Endothelial cell (in vitro differentiated cells): ENCODE results near the gene ASIC3. TPM values are rescaled to one million over a fixed set of nuclear protein-coding genes. Genes with fewer than 3 reads are reported as not detected.
A peak's percentile ranks its signal among the peaks of the same experiment; 100 is the strongest.

ENCODE experiments used
- DNase-seq: peaks from one replicate; pipeline ENCODE4 v3.0.0; 2021; ENCODE audit warnings: low spot score
- H3K27ac Mint-ChIP-seq: one replicate; pipeline ENCODE4 v1.8.0; 2021; ENCODE audit warnings: mixed read lengths, inconsistent platforms; ENCODE audit not compliant: unreplicated experiment
- H3K27me3 Mint-ChIP-seq: one replicate; pipeline ENCODE4 v1.8.0; 2021; ENCODE audit warnings: mild to moderate bottlenecking, moderate library complexity, mixed read lengths, inconsistent platforms; ENCODE audit not compliant: unreplicated experiment
- H3K36me3 Mint-ChIP-seq: one replicate; pipeline ENCODE4 v1.8.0; 2021; ENCODE audit warnings: mild to moderate bottlenecking, low read depth, mixed read lengths, inconsistent platforms; ENCODE audit not compliant: unreplicated experiment
- H3K4me1 Mint-ChIP-seq: one replicate; pipeline ENCODE4 v1.8.0; 2021; ENCODE audit warnings: mild to moderate bottlenecking, mixed read lengths, inconsistent platforms; ENCODE audit not compliant: unreplicated experiment
- H3K4me3 Mint-ChIP-seq: one replicate; pipeline ENCODE4 v1.8.0; 2021; ENCODE audit warnings: mild to moderate bottlenecking, mixed read lengths, inconsistent platforms; ENCODE audit not compliant: unreplicated experiment
- H3K9me3 Mint-ChIP-seq: one replicate; pipeline ENCODE4 v1.8.0; 2021; ENCODE audit warnings: mixed read lengths, inconsistent platforms; ENCODE audit not compliant: unreplicated experiment
- total RNA-seq: library from RNA; stranded (reverse); fragmentation: NEBNext Ultra II Directional; extraction: Animal tissue kit (Norgen Biotek cat#: 25700); gene quantifications from one replicate; pipeline ENCODE4 v1.2.1, GENCODE V29; 2021; ENCODE audit not compliant: unreplicated experiment
- TF ChIP-seq, protein P1 (sequence below): fragments of 200-600 bp; sonication (generic); IDR thresholded peaks from one replicate; pipeline ENCODE4 v1.5.0; 2021; ENCODE audit warnings: antibody characterized with exemption; ENCODE audit not compliant: unreplicated experiment

Gene ASIC3
- total RNA-seq, 1 donor from 2014 or later = 3.4 TPM

DNA sequence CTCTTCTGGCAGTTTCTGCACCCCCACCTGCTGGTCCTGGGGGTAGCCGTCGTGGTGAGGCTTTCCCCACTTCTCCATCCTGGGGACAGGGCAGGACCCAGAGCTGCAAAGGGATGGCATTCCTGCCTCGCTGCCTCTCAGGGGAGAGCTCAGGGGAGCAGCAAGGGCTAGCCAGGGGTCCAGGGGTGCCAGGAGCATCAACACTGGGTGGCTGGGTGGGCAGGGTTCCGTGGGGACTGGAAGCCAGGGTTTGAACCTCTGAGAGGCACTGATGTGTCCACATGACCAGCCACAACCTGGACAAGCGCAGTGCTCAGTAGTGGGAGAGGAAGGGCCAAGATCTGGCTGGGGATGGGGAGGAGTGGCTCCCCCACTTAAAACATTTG, 14.5 kb upstream of the ASIC3 start:
- no peak overlapping the region for H3K4me3 Mint-ChIP-seq
- peaks cover 4% of the 10 kb centered on the region for H3K4me1 Mint-ChIP-seq
- TF ChIP-seq, protein P1, sequence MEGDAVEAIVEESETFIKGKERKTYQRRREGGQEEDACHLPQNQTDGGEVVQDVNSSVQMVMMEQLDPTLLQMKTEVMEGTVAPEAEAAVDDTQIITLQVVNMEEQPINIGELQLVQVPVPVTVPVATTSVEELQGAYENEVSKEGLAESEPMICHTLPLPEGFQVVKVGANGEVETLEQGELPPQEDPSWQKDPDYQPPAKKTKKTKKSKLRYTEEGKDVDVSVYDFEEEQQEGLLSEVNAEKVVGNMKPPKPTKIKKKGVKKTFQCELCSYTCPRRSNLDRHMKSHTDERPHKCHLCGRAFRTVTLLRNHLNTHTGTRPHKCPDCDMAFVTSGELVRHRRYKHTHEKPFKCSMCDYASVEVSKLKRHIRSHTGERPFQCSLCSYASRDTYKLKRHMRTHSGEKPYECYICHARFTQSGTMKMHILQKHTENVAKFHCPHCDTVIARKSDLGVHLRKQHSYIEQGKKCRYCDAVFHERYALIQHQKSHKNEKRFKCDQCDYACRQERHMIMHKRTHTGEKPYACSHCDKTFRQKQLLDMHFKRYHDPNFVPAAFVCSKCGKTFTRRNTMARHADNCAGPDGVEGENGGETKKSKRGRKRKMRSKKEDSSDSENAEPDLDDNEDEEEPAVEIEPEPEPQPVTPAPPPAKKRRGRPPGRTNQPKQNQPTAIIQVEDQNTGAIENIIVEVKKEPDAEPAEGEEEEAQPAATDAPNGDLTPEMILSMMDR = no peak
- H3K36me3 Mint-ChIP-seq = no peaks in the 10 kb centered on the region
- no peak for DNase-seq
- H3K9me3 Mint-ChIP-seq = no peaks in the 10 kb centered on the region
- no peak overlapping the region for H3K27ac Mint-ChIP-seq
- H3K27me3 Mint-ChIP-seq = peaks cover 8% of the 10 kb centered on the region

DNA sequence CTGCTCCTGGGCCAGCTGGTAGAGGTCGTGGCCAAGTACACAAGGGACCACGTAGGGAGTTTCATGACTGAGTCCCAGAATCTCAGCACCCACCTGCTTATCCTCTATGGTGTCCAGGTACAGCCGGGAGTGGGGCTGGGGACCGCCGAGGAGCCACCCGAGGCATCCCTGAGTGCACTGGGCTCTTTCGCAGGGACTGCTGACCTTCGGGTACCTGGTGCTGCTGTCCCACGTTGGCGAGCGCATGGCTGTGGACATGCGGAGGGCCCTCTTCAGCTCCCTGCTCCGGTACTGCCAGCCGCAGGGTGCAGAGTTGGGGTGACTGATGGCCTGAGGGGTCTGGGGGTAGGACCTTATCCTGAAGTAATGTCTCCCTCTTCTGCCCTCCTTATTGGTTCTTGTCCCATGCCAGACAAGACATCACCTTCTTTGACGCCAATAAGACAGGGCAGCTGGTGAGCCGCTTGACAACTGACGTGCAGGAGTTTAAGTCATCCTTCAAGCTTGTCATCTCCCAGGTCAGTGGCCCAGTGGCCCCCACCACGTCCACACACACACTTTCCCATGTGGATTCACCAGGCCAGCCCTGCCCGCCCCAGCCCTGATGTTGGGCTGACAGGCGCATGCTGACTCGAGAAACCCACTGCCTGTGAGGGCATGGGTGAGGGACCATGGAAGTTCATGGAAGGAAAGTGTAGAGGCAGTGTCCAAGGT, 13.9 kb upstream of the ASIC3 start:
- H3K36me3 Mint-ChIP-seq = no peaks in the 10 kb centered on the region
- H3K4me1 Mint-ChIP-seq = peaks cover 2% of the 10 kb centered on the region
- TF ChIP-seq, protein P1 = no peak
- H3K4me3 Mint-ChIP-seq = no peak overlapping the region
- no peak for DNase-seq
- no peak overlapping the region for H3K27ac Mint-ChIP-seq
- H3K27me3 Mint-ChIP-seq = peaks cover 8% of the 10 kb centered on the region
- H3K9me3 Mint-ChIP-seq = no peaks in the 10 kb centered on the region

DNA sequence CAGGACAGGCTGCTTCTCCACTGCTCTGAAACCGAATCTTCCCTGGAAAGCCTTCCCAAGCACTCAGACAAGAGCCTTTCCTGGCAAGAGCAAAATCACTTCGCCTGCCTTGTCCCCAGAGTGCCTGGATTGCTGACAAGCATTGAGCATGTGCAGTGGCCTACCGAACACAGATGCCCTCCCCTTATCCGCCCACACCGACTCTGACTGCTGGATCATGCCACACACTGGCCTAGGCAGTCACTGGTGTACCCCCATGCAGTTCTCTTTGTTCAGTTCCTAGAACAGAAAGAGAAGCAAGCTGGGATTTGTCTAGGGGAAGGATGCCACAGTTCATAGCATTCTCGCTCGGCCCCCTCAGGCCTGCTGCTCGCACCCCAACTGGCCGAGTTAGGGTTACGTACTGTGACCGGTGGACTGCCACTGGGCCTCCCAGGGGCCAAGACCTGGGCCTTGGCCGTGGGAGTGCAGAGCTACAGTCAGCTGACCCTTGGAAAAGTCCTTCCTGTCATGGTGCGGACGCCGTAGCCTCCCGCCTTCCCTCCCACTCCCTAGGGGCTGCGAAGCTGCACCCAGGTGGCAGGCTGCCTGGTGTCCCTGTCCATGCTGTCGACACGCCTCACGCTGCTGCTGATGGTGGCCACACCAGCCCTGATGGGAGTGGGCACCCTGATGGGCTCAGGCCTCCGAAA, 13.2 kb upstream of the ASIC3 start:
- Mint-ChIP-seq H3K36me3 (no peaks in the 10 kb centered on the region), H3K9me3 (no peaks in the 10 kb centered on the region), H3K4me1 (peaks cover 2% of the 10 kb centered on the region), H3K27me3 (peaks cover 12% of the 10 kb centered on the region), H3K27ac (peak overlapping the region; percentile 45), H3K4me3 (no peak overlapping the region)
- TF ChIP-seq, protein P1 = no peak
- DNase-seq = no peak

- peak overlapping the region; percentile 45 for H3K27ac Mint-ChIP-seq
- TF ChIP-seq, protein P1 = no peak
- peaks cover 2% of the 10 kb centered on the region for H3K4me1 Mint-ChIP-seq
- H3K9me3 Mint-ChIP-seq = no peaks in the 10 kb centered on the region
- no peak for DNase-seq
- H3K4me3 Mint-ChIP-seq = no peak overlapping the region
- no peaks in the 10 kb centered on the region for H3K36me3 Mint-ChIP-seq
- H3K27me3 Mint-ChIP-seq = peaks cover 15% of the 10 kb centered on the region
Observed at GRCh38 chr7:151035902-151036301, 12.4 kb upstream of the ASIC3 start.
